ENCODE data around the gene SERPINE1. TPM values are rescaled to one million over a fixed set of nuclear protein-coding genes. Genes with fewer than 3 reads are reported as not detected.
A peak's percentile ranks its signal among the peaks of the same experiment; 100 is the strongest.
"Not testable (repeated sequence)": the region's sequence is repeated elsewhere in the genome, so short reads cannot be mapped to it uniquely, and the experiment has no call there.

The SERPINE1 gene
- total and polyA plus RNA-seq, 3 experiments from 2014 or later: 0.31 to 0.44 TPM; not detected in 1

GRCh38 chr7:101104193-101104713 is 22.7 kb upstream of the SERPINE1 start:
- Histone ChIP-seq H3K36me3 (ENCODE audit: insufficient read depth, low read length) (no peaks in the 10 kb centered on the region), H3K9me3 (ENCODE audit: low read length) (no peaks in the 10 kb centered on the region), H3K4me1 (ENCODE audit: insufficient read depth, low read length) (peaks cover 7% of the 10 kb centered on the region), H3K27ac (ENCODE audit: low read depth, low read length) (no peak overlapping the region), H3K4me3 (ENCODE audit: low read length) (no peak overlapping the region), H3K27me3 (ENCODE audit: insufficient read depth, low read length, poor library complexity, severe bottlenecking) (peaks cover 5% of the 10 kb centered on the region)
- Mint-ChIP-seq H3K36me3 (peaks cover 0 to 4% (median 0%) of the 10 kb centered on the region in 3 donors), H3K4me1 (peaks cover 0 to 11% (median 1%) of the 10 kb centered on the region in 3 donors), H3K27me3 (peaks cover 18 to 51% of the 10 kb centered on the region in 2 donors), H3K4me3 (no peak overlapping the region), H3K9me3 (no peaks in the 10 kb centered on the region), H3K27ac (no peak overlapping the region)
- CTCF ChIA-PET: interaction anchor here (0.6 kb wide), 1 partner anchor 27 kb away, joined by 3 read pairs; no protein-coding TSS in a partner anchor
- POLR2A ChIA-PET: no interaction called here
- DNase-seq: no peak

- H3K4me1 Mint-ChIP-seq: peaks cover 0 to 11% (median 1%) of the 10 kb centered on the region in 3 donors
- Histone ChIP-seq H3K9me3 (ENCODE audit: low read length) (no peaks in the 10 kb centered on the region), H3K4me1 (ENCODE audit: insufficient read depth, low read length) (peaks cover 7% of the 10 kb centered on the region), H3K4me3 (ENCODE audit: low read length) (no peak overlapping the region), H3K27ac (ENCODE audit: low read depth, low read length) (no peak overlapping the region), H3K27me3 (ENCODE audit: insufficient read depth, low read length, poor library complexity, severe bottlenecking) (peaks cover 5% of the 10 kb centered on the region), H3K36me3 (ENCODE audit: insufficient read depth, low read length) (no peaks in the 10 kb centered on the region)
- H3K36me3 Mint-ChIP-seq: peaks cover 0 to 4% (median 0%) of the 10 kb centered on the region in 3 donors
- H3K27ac Mint-ChIP-seq: no peak overlapping the region
- H3K9me3 Mint-ChIP-seq: no peaks in the 10 kb centered on the region
- H3K4me3 Mint-ChIP-seq: no peak overlapping the region
- no peak for DNase-seq
- peaks cover 18 to 53% of the 10 kb centered on the region in 2 donors for H3K27me3 Mint-ChIP-seq
- CTCF ChIA-PET: no interaction called here
- POLR2A ChIA-PET: no interaction called here
These were observed 22.1 kb upstream of the SERPINE1 start for GRCh38 chr7:101104799-101105198.

GRCh38 chr7:101105248-101105647 is 21.7 kb upstream of the SERPINE1 start:
- H3K4me3 Mint-ChIP-seq; H3K27ac ChIP-seq (ENCODE audit: low read depth, low read length); H3K36me3 ChIP-seq (ENCODE audit: insufficient read depth, low read length); CTCF ChIA-PET; H3K9me3 ChIP-seq (ENCODE audit: low read length); H3K4me1 Mint-ChIP-seq; H3K27me3 ChIP-seq (ENCODE audit: insufficient read depth, low read length, poor library complexity, severe bottlenecking); H3K9me3 Mint-ChIP-seq; H3K27ac Mint-ChIP-seq; H3K36me3 Mint-ChIP-seq; H3K4me3 ChIP-seq (ENCODE audit: low read length); DNase-seq; POLR2A ChIA-PET; H3K4me1 ChIP-seq (ENCODE audit: insufficient read depth, low read length): not testable (repeated sequence)
- peaks cover 23 to 50% of the 10 kb centered on the region in 2 donors for H3K27me3 Mint-ChIP-seq

GRCh38 chr7:101106386-101106785 is 20.5 kb upstream of the SERPINE1 start:
- no peak overlapping the region for H3K27ac ChIP-seq (ENCODE audit: low read depth, low read length)
- H3K4me1 ChIP-seq (ENCODE audit: insufficient read depth, low read length): no peaks in the 10 kb centered on the region
- Mint-ChIP-seq H3K4me3 (no peak overlapping the region), H3K27me3 (peaks cover 24 to 43% of the 10 kb centered on the region in 2 donors), H3K9me3 (no peaks in the 10 kb centered on the region), H3K36me3 (peaks cover 0 to 4% (median 0%) of the 10 kb centered on the region in 3 donors), H3K4me1 (no peaks in the 10 kb centered on the region), H3K27ac (no peak overlapping the region)
- no peak overlapping the region for H3K4me3 ChIP-seq (ENCODE audit: low read length)
- ChIA-PET CTCF (no interaction called here), POLR2A (no interaction called here)
- DNase-seq: no peak
- peaks cover 1% of the 10 kb centered on the region for H3K27me3 ChIP-seq (ENCODE audit: insufficient read depth, low read length, poor library complexity, severe bottlenecking)
- H3K9me3 ChIP-seq (ENCODE audit: low read length): no peaks in the 10 kb centered on the region
- no peaks in the 10 kb centered on the region for H3K36me3 ChIP-seq (ENCODE audit: insufficient read depth, low read length)

- Histone ChIP-seq H3K4me1 (ENCODE audit: insufficient read depth, low read length) (no peaks in the 10 kb centered on the region), H3K27me3 (ENCODE audit: insufficient read depth, low read length, poor library complexity, severe bottlenecking) (no peaks in the 10 kb centered on the region), H3K36me3 (ENCODE audit: insufficient read depth, low read length) (no peaks in the 10 kb centered on the region), H3K27ac (ENCODE audit: low read depth, low read length) (no peak overlapping the region), H3K9me3 (ENCODE audit: low read length) (no peaks in the 10 kb centered on the region), H3K4me3 (ENCODE audit: low read length) (no peak overlapping the region)
- Mint-ChIP-seq H3K4me1 (no peaks in the 10 kb centered on the region), H3K9me3 (no peaks in the 10 kb centered on the region), H3K4me3 (no peak overlapping the region), H3K27me3 (peaks cover 14 to 32% of the 10 kb centered on the region in 2 donors), H3K36me3 (peaks cover 0 to 3% (median 0%) of the 10 kb centered on the region in 3 donors), H3K27ac (no peak overlapping the region)
- POLR2A ChIA-PET: no interaction called here
- DNase-seq: no peak
- CTCF ChIA-PET: interaction anchor here (2.1 kb wide), 1 partner anchor 36 kb away, joined by 5 read pairs; no protein-coding TSS in a partner anchor
These were observed 18.5 kb upstream of the SERPINE1 start for GRCh38 chr7:101108330-101108857.

- Histone ChIP-seq H3K27me3 (ENCODE audit: insufficient read depth, low read length, poor library complexity, severe bottlenecking) (no peaks in the 10 kb centered on the region), H3K27ac (ENCODE audit: low read depth, low read length) (no peak overlapping the region), H3K9me3 (ENCODE audit: low read length) (no peaks in the 10 kb centered on the region), H3K36me3 (ENCODE audit: insufficient read depth, low read length) (no peaks in the 10 kb centered on the region), H3K4me1 (ENCODE audit: insufficient read depth, low read length) (no peaks in the 10 kb centered on the region), H3K4me3 (ENCODE audit: low read length) (no peak overlapping the region)
- DNase-seq: no peak
- Mint-ChIP-seq H3K9me3 (no peaks in the 10 kb centered on the region), H3K27me3 (peaks cover 12 to 29% of the 10 kb centered on the region in 2 donors), H3K36me3 (no peaks in the 10 kb centered on the region), H3K4me3 (no peak overlapping the region), H3K4me1 (no peaks in the 10 kb centered on the region), H3K27ac (no peak overlapping the region)
- ChIA-PET POLR2A (no interaction called here), CTCF (interaction anchor here (2.1 kb wide), 1 partner anchor 35 kb away, joined by 5 read pairs; no protein-coding TSS in a partner anchor)
These were observed 17.9 kb upstream of the SERPINE1 start for GRCh38 chr7:101108961-101109360.

GRCh38 chr7:101109368-101109767 is 17.5 kb upstream of the SERPINE1 start:
- H3K4me3 Mint-ChIP-seq: no peak overlapping the region
- Histone ChIP-seq H3K27ac (ENCODE audit: low read depth, low read length) (no peak overlapping the region), H3K36me3 (ENCODE audit: insufficient read depth, low read length) (no peaks in the 10 kb centered on the region), H3K4me3 (ENCODE audit: low read length) (no peak overlapping the region), H3K4me1 (ENCODE audit: insufficient read depth, low read length) (no peaks in the 10 kb centered on the region), H3K9me3 (ENCODE audit: low read length) (no peaks in the 10 kb centered on the region), H3K27me3 (ENCODE audit: insufficient read depth, low read length, poor library complexity, severe bottlenecking) (no peaks in the 10 kb centered on the region)
- no peak for DNase-seq
- peaks cover 12 to 25% of the 10 kb centered on the region in 2 donors for H3K27me3 Mint-ChIP-seq
- ChIA-PET CTCF (interaction anchor here (2.1 kb wide), 1 partner anchor 35 kb away, joined by 5 read pairs; no protein-coding TSS in a partner anchor), POLR2A (no interaction called here)
- H3K4me1 Mint-ChIP-seq: no peaks in the 10 kb centered on the region
- H3K27ac Mint-ChIP-seq: no peak overlapping the region
- no peaks in the 10 kb centered on the region for H3K36me3 Mint-ChIP-seq
- H3K9me3 Mint-ChIP-seq: no peaks in the 10 kb centered on the region

GRCh38 chr7:101111261-101111660 is 15.6 kb upstream of the SERPINE1 start:
- H3K4me3 Mint-ChIP-seq: no peak overlapping the region
- DNase-seq: no peak
- Histone ChIP-seq H3K27ac (ENCODE audit: low read depth, low read length) (no peak overlapping the region), H3K4me3 (ENCODE audit: low read length) (no peak overlapping the region), H3K27me3 (ENCODE audit: insufficient read depth, low read length, poor library complexity, severe bottlenecking) (no peaks in the 10 kb centered on the region), H3K9me3 (ENCODE audit: low read length) (no peaks in the 10 kb centered on the region), H3K36me3 (ENCODE audit: insufficient read depth, low read length) (no peaks in the 10 kb centered on the region), H3K4me1 (ENCODE audit: insufficient read depth, low read length) (no peaks in the 10 kb centered on the region)
- POLR2A ChIA-PET: no interaction called here
- H3K36me3 Mint-ChIP-seq: no peaks in the 10 kb centered on the region
- H3K9me3 Mint-ChIP-seq: no peaks in the 10 kb centered on the region
- CTCF ChIA-PET: interaction anchor here (1.3 kb wide), 1 partner anchor 33 kb away, joined by 3 read pairs; no protein-coding TSS in a partner anchor
- peak overlapping the region in 1 of 8 donors; percentile 86 for H3K27ac Mint-ChIP-seq
- H3K4me1 Mint-ChIP-seq: no peaks in the 10 kb centered on the region
- H3K27me3 Mint-ChIP-seq: peaks cover 12 to 21% of the 10 kb centered on the region in 2 donors
